K562 (cell line): ENCODE data around the gene ARL14EP. TPM values are rescaled to one million over a fixed set of nuclear protein-coding genes. Genes with fewer than 3 reads are reported as not detected.

Experiments used
- ATAC-seq: fragments of 200-7000 bp; cut with Tn5 transposase; 3 replicates; pipeline ENCODE4 v1.9.1; 2020; ENCODE audit warnings: moderate library complexity
- BruUV-seq: library from RNA; stranded (reverse); fragments of 400-500 nt; replicated peaks from 2 replicates; lab custom pipeline; 2021; lab: Mats Ljungman, UMichigan
- CTCF ChIA-PET: fragments of 300-600 bp; formaldehyde crosslinking; extraction: SDS; loops from one replicate; lab custom pipeline; 2021; ENCODE audit warnings: low intra/inter-chr PET ratio; lab: Yijun Ruan, JAX
- POLR2A ChIA-PET: fragments of 300-600, 350-650 bp; sonication (Branson Sonifier 250); formaldehyde crosslinking; extraction: SDS; loops from one replicate; lab custom pipeline; 2021; ENCODE audit warnings: antibody characterized with exemption, inconsistent platforms; lab: Yijun Ruan, JAX
- DNase-seq, 4 experiments: peaks; one replicate each; pipeline versions ENCODE4 v3.0.0 to v3.0.0-alpha.2; 2011 to 2018; ENCODE audit warnings: low spot score in 3 of 4, mixed read lengths in 3 of 4; ENCODE audit errors: extremely low read depth in 1 of 4
- FAIRE-seq: peaks from 2 replicates; lab custom pipeline; 2011; peaks lifted over from hg19 to GRCh38; lab: Jason Lieb, UNC
- H2AFZ ChIP-seq: 2 replicates; pipeline ENCODE4 v1.6.0; 2011; ENCODE audit warnings: low read depth, low read length, control low read depth, inconsistent platforms
- H3K27ac ChIP-seq: fragments of 200-600 bp; 3 replicates; pipeline ENCODE4 v1.8.0; 2011; ENCODE audit warnings: low read depth, mild to moderate bottlenecking, control low read depth, inconsistent platforms, low read length, moderate library complexity, mixed read lengths; ENCODE audit errors: extremely low read depth
- H3K27me3 ChIP-seq, 2 experiments: fragments of 300-600 bp in 1 of 2; 2 replicates in 1 of 2; 3 replicates in 1 of 2; pipeline versions ENCODE4 v1.6.0 to v1.8.0; 2011; ENCODE audit warnings: inconsistent platforms in 2 of 2, low read length in 2 of 2, mild to moderate bottlenecking in 1 of 2, mixed read lengths in 1 of 2, moderate library complexity in 1 of 2; ENCODE audit not compliant: control insufficient read depth in 2 of 2, insufficient read depth in 2 of 2
- H3K36me3 ChIP-seq: fragments of 300-600 bp; 3 replicates; pipeline ENCODE4 v1.8.0; 2011; ENCODE audit warnings: mild to moderate bottlenecking, low read length, inconsistent platforms; ENCODE audit not compliant: control insufficient read depth, insufficient read depth
- H3K4me1 ChIP-seq, 2 experiments: fragments of 200-600 bp in 1 of 2; replicated peaks in 1 of 2; 2 replicates in 1 of 2; 3 replicates in 1 of 2; pipeline versions ENCODE4 v1.5.1 to v1.8.0; 2011; ENCODE audit warnings: inconsistent platforms in 2 of 2, low read length in 2 of 2, mild to moderate bottlenecking in 1 of 2, mixed read lengths in 1 of 2, moderate library complexity in 1 of 2; ENCODE audit not compliant: control insufficient read depth in 2 of 2, insufficient read depth in 2 of 2
- H3K4me2 ChIP-seq: 2 replicates; pipeline ENCODE4 v1.6.1; 2011; ENCODE audit warnings: low read length, control low read depth, inconsistent platforms, mixed read lengths; ENCODE audit not compliant: insufficient read depth
- H3K4me3 ChIP-seq: fragments of 200-600 bp; sonication (generic), shearing (Covaris generic); 2 replicates; pipeline ENCODE4 v1.5.1; 2016; ENCODE audit warnings: control low read depth, inconsistent platforms
- H3K79me2 ChIP-seq: fragments of 200-600 bp; 3 replicates; pipeline ENCODE4 v1.8.0; 2011; ENCODE audit warnings: low read length, inconsistent platforms; ENCODE audit not compliant: control insufficient read depth, insufficient read depth
- H3K9ac ChIP-seq, 2 experiments: 2 replicates each; pipeline versions ENCODE4 v1.6.0 to v1.6.1; 2011; ENCODE audit warnings: low read depth in 2 of 2, low read length in 2 of 2, control low read depth in 1 of 2, inconsistent platforms in 1 of 2, mild to moderate bottlenecking in 1 of 2, mixed read lengths in 1 of 2; ENCODE audit not compliant: insufficient read depth in 1 of 2
- H3K9me1 ChIP-seq: one replicate; pipeline ENCODE4 v1.6.0; 2011; ENCODE audit warnings: inconsistent platforms, mild to moderate bottlenecking, low read length, moderate library complexity; ENCODE audit not compliant: control insufficient read depth, insufficient read depth
- H3K9me3 ChIP-seq: replicated peaks from 2 replicates; pipeline ENCODE4 v1.5.1; 2011; ENCODE audit warnings: low read depth, low read length, inconsistent platforms; ENCODE audit not compliant: control insufficient read depth, insufficient read depth
- H4K20me1 ChIP-seq: replicated peaks from 2 replicates; pipeline ENCODE4 v1.6.1; 2011; ENCODE audit warnings: low read length, inconsistent platforms, mixed read lengths; ENCODE audit not compliant: control insufficient read depth, insufficient read depth
- ARNT ChIP-seq, 2 experiments: fragments of 450-650 bp; IDR thresholded peaks; 2 replicates each; pipeline ENCODE4 v1.6.1; 2016; ENCODE audit warnings: mild to moderate bottlenecking in 1 of 2
- CBFB ChIP-seq: sonication (generic); formaldehyde crosslinking; IDR thresholded peaks from 2 replicates; pipeline ENCODE4 v1.4.0; 2020; ENCODE audit warnings: mild to moderate bottlenecking, missing genetic modification reagents
- CC2D1A ChIP-seq: fragments of 450-650 bp; IDR thresholded peaks from 2 replicates; pipeline ENCODE4 v1.6.1; 2017; ENCODE audit warnings: mild to moderate bottlenecking
- POLR2A ChIP-seq: fragments of 450-650 bp; conservative IDR thresholded peaks from 2 replicates; pipeline ENCODE4 v1.6.1; 2016
- POLR2AphosphoS2 ChIP-seq: IDR thresholded peaks from 2 replicates; pipeline ENCODE4 v1.6.1; 2012; ENCODE audit warnings: low read length, improper control_type of control experiment
- ZNF445 ChIP-seq: fragments of 250-450 bp; sonication (Bioruptor Pico); IDR thresholded peaks from 2 replicates; pipeline ENCODE4 v1.4.0; 2020; ENCODE audit warnings: low read depth, mild to moderate bottlenecking, moderate library complexity
- ZNF696 ChIP-seq: fragments of 250-450 bp; sonication (Bioruptor Pico); conservative IDR thresholded peaks from 2 replicates; pipeline ENCODE4 v1.4.0; 2020; ENCODE audit warnings: mild to moderate bottlenecking, moderate library complexity
- ZNF76 ChIP-seq: fragments of 250-450 bp; sonication (Bioruptor Pico); IDR thresholded peaks from 2 replicates; pipeline ENCODE4 v1.4.0; 2020; ENCODE audit warnings: mild to moderate bottlenecking, moderate library complexity, borderline replicate concordance
- ZNF79 ChIP-seq: fragments of 250-450 bp; sonication (Bioruptor Pico); IDR thresholded peaks from 2 replicates; pipeline ENCODE4 v1.4.0; 2020; ENCODE audit warnings: low read depth, mild to moderate bottlenecking, moderate library complexity
- WGBS: fragments of 100-300 bp; shearing (Covaris generic); methylation state at CpG from one replicate; pipeline ENCODE4 v1.1.6; 2016; ENCODE audit warnings: low coverage, mixed read lengths; ENCODE audit not compliant: insufficient coverage; ENCODE audit errors: missing lambda C conversion rate; 5-methylcytosine and 5-hydroxymethylcytosine counted together
- in situ Hi-C: fragments of 300-500 bp; cut with MboI; formaldehyde crosslinking; loops from 4 replicates; pipeline ENCODE4 v1.15.0; 2018; ENCODE audit warnings: inconsistent platforms, mixed read lengths
- intact Hi-C: fragments of 100-400 bp; cut with micrococcal nuclease; formaldehyde crosslinking; loops from 2 replicates; pipeline ENCODE4 v1.14.2; 2022
- polyA plus RNA-seq, 8 experiments: library from polyadenylated mRNA; depleted of rRNA in 4 of 8; stranded (reverse) in 5 of 8; unstranded in 3 of 8; fragments of >200 nt; fragmentation: Nextera tagmentation in 2 of 8; fragmentation: Illumina TruSeq in 1 of 8; extraction: Ambion mirVana in 2 of 8; extraction: Trizol in 1 of 8; gene quantifications; 2 replicates each; pipeline versions ENCODE4 v1.2.1 to v1.2.3, GENCODE V29; 2011 to 2014; ENCODE audit warnings: inconsistent platforms in 1 of 8, missing spikeins in 1 of 8
- total RNA-seq, 7 experiments: library from RNA; depleted of rRNA in 6 of 7; stranded (reverse); fragments of >200 nt in 6 of 7; fragmentation: Illumina TruSeq in 2 of 7; extraction: Trizol in 2 of 7; gene quantifications; 2 replicates each; pipeline versions ENCODE4 v1.2.1 to v1.2.3, GENCODE V29; 2011 to 2021; ENCODE audit warnings: low replicate concordance in 1 of 7
- TF ChIP-seq, protein P1 (sequence below): fragments of 450-650 bp; IDR thresholded peaks from 2 replicates; pipeline ENCODE4 v1.6.1; 2016; ENCODE audit warnings: antibody characterized with exemption
- TF ChIP-seq, protein P2 (sequence below): fragments of 450-650 bp; IDR thresholded peaks from 2 replicates; pipeline ENCODE4 v1.6.1; 2014; ENCODE audit warnings: low read depth, mild to moderate bottlenecking, moderate library complexity, borderline replicate concordance

The ARL14EP gene
- total and polyA plus RNA-seq, 9 of the 15 experiments (the other 6 are each of a cell fraction or from before 2014, with no cell fraction given), result 11.4 to 42.7 (median 25.9) TPM

DNA sequence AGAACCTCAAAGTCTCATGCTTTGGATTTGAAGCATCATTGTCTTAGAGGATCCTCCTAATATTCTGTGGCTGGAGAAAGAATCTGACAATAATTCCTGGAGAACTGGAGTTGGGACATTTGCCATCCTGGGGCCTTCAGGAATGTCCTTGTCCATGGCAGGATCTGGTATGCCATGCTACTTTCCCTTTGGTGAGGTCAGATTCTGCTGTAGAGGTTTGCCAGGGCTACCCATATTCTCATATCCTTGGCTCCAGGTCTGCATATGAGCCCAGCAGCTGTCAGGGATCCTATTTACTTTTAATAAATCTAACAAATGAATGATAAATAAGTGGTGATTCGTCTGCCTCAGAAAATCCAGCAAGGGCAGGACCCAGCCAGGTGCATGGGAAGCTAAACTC is 35.0 kb downstream of the ARL14EP start:
- FAIRE-seq (no peak), DNase-seq (no peak), ATAC-seq (no peak)
- Histone ChIP-seq H3K27ac (no peak overlapping the region), H3K9me3 (no peaks in the 10 kb centered on the region), H2AFZ (no peak overlapping the region), H4K20me1 (no peaks in the 10 kb centered on the region), H3K36me3 (no peaks in the 10 kb centered on the region), H3K4me2 (no peak overlapping the region), H3K27me3 (no peaks in the 10 kb centered on the region), H3K9me1 (no peaks in the 10 kb centered on the region), H3K4me1 (no peaks in the 10 kb centered on the region), H3K9ac (no peak overlapping the region), H3K4me3 (no peak overlapping the region), H3K79me2 (no peaks in the 10 kb centered on the region)
- BruUV-seq, result no TSS peak
- TF ChIP-seq ZNF76 (CRISPR knock-in tag) (no peak), ZNF79 (CRISPR knock-in tag) (no peak), CBFB (no peak), ZNF696 (CRISPR knock-in tag) (no peak), CC2D1A (no peak), ARNT (IDR thresholded peaks at IDR 0.05) (no peak), ZNF445 (CRISPR knock-in tag) (no peak), POLR2A (no peak), POLR2AphosphoS2 (no peak)
- TF ChIP-seq, protein P1, sequence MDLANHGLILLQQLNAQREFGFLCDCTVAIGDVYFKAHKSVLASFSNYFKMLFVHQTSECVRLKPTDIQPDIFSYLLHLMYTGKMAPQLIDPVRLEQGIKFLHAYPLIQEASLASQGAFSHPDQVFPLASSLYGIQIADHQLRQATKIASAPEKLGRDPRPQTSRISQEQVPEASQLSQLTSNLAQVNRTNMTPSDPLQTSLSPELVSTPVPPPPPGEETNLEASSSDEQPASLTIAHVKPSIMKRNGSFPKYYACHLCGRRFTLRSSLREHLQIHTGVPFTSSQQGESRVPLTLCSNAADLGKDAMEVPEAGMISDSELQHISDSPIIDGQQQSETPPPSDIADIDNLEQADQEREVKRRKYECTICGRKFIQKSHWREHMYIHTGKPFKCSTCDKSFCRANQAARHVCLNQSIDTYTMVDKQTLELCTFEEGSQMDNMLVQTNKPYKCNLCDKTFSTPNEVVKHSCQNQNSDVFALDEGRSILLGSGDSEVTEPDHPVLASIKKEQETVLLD, result no peak
- TF ChIP-seq, protein P2, sequence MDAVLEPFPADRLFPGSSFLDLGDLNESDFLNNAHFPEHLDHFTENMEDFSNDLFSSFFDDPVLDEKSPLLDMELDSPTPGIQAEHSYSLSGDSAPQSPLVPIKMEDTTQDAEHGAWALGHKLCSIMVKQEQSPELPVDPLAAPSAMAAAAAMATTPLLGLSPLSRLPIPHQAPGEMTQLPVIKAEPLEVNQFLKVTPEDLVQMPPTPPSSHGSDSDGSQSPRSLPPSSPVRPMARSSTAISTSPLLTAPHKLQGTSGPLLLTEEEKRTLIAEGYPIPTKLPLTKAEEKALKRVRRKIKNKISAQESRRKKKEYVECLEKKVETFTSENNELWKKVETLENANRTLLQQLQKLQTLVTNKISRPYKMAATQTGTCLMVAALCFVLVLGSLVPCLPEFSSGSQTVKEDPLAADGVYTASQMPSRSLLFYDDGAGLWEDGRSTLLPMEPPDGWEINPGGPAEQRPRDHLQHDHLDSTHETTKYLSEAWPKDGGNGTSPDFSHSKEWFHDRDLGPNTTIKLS, result no peak
- WGBS, result 0% methylated on average over 1 of the region's 1 CpG
- in situ Hi-C loops, result no loop called here
- intact Hi-C loops, result no loop called here
- POLR2A ChIA-PET, result interaction anchor here (1.5 kb wide), 1 partner anchor 9 kb away, joined by 3 read pairs; no protein-coding TSS in a partner anchor
- CTCF ChIA-PET, result no interaction called here
